SK-N-SH treated with all-trans-retinoic acid at 6 μM for 48 hours (cell line): ENCODE measurements around the gene UBTD1.

ENCODE experiments used
- ARNTL ChIP-seq: fragments of 450-650 bp; formaldehyde crosslinking; IDR thresholded peaks from 2 replicates; pipeline ENCODE4 v1.5.0; 2020; ENCODE audit warnings: low read depth, mild to moderate bottlenecking, moderate library complexity, borderline replicate concordance
- GLIS3 ChIP-seq: fragments of 250-450 bp; sonication (Bioruptor Pico); IDR thresholded peaks from 2 replicates; pipeline ENCODE4 v1.5.0; 2020; ENCODE audit warnings: mild to moderate bottlenecking, moderate library complexity
- ISL1 ChIP-seq: fragments of 250-450 bp; sonication (Bioruptor Pico); IDR thresholded peaks from 2 replicates; pipeline ENCODE4 v2.1.2; 2022; ENCODE audit warnings: mild to moderate bottlenecking, moderate library complexity
- OSR1 ChIP-seq: fragments of 250-450 bp; sonication (Bioruptor Pico); IDR thresholded peaks from 2 replicates; pipeline ENCODE4 v1.8.0; 2022; ENCODE audit warnings: moderate library complexity, mild to moderate bottlenecking, inconsistent platforms
- PATZ1 ChIP-seq: fragments of 250-450 bp; sonication (Bioruptor Pico); IDR thresholded peaks from 2 replicates; pipeline ENCODE4 v1.8.0; 2020; ENCODE audit warnings: mild to moderate bottlenecking, moderate library complexity, borderline replicate concordance
- POU6F1 ChIP-seq: fragments of 250-450 bp; sonication (Bioruptor Pico); IDR thresholded peaks from 2 replicates; pipeline ENCODE4 v1.8.0; 2021; ENCODE audit warnings: low read depth, mild to moderate bottlenecking, moderate library complexity, borderline replicate concordance
- TSHZ2 ChIP-seq: fragments of 250-450 bp; sonication (Bioruptor Pico); IDR thresholded peaks from 2 replicates; pipeline ENCODE4 v1.5.0; 2020; ENCODE audit warnings: mild to moderate bottlenecking, moderate library complexity
- ZFP30 ChIP-seq: fragments of 450-650 bp; formaldehyde crosslinking; IDR thresholded peaks from 2 replicates; pipeline ENCODE4 v1.5.0; 2022; ENCODE audit warnings: mild to moderate bottlenecking, moderate library complexity
- ZNF8 ChIP-seq: fragments of 450-650 bp; formaldehyde crosslinking; IDR thresholded peaks from 2 replicates; pipeline ENCODE4 v1.5.0; 2020; ENCODE audit warnings: mild to moderate bottlenecking, moderate library complexity

GRCh38 chr10:97551271-97551670 lies 52.5 kb downstream of the UBTD1 start:
- TF ChIP-seq ZFP30 (CRISPR knock-in tag) (no peak), OSR1 (CRISPR knock-in tag) (no peak), ZNF8 (no peak), ARNTL (no peak), TSHZ2 (no peak), GLIS3 (CRISPR knock-in tag) (no peak), ISL1 (CRISPR knock-in tag) (no peak), PATZ1 (no peak), POU6F1 (CRISPR knock-in tag) (no peak)
